ACHN (cell line): ENCODE results near the gene C17orf75.
"Not testable (repeated sequence)": the region's sequence is repeated elsewhere in the genome, so short reads cannot be mapped to it uniquely, and the experiment has no call there.

ENCODE experiments used
- DNase-seq: peaks from one replicate; pipeline ENCODE4 v3.0.0-alpha.2; 2015
- in situ Hi-C: cut with HindIII; loops from 2 replicates; pipeline ENCODE4 v1.10.0; 2017; ENCODE audit warnings: low sequenced_read_pairs, low pct_ligation_motif_present, low pct_unique_long_range_greater_than_20kb

The C17orf75 gene, protein sequence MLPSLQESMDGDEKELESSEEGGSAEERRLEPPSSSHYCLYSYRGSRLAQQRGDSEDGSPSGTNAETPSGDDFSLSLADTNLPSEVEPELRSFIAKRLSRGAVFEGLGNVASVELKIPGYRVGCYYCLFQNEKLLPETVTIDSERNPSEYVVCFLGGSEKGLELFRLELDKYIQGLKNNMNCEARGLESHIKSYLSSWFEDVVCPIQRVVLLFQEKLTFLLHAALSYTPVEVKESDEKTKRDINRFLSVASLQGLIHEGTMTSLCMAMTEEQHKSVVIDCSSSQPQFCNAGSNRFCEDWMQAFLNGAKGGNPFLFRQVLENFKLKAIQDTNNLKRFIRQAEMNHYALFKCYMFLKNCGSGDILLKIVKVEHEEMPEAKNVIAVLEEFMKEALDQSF

DNA sequence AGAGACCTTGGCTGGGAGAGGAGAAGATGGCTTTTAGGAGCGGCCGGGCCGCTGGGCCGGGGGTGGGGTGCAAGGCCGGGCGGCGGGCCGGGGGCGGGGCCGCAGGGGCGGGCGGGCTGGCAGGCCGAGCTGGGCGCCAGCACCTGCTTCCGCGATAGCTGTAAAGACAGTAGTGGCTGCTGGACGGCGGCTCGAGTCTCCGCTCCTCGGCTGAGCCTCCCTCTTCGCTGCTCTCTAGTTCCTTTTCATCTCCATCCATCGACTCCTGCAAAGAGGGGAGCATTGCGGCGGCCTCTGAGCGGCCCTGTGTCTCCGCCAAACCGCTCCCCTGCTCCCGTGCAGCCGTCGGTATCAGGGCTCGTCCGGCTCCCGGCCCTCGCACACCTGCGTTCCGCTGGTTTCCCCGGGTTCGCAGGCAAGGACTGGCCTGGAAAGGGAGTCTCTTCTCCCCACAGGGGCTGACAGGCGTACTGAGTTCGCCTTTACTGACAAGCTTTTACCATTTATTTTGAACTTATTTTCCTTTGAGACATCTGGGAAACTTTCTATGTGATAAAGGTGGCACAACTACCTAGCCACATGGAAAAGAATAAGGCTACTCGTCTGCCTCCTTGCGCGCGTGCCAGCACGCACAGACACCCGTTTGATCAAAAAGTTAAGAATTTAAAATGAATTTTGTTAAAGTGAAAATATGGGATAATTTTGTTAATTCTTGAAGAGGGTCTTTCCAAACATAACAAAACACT lies at the start of gene C17orf75:
TSS of gene C17orf75 (minus strand) at position 317 of the 746 bp plus-strand sequence. CDS start at position 283, 34 bp downstream.
- in situ Hi-C loops, result no loop called here
- DNase-seq, result peak; percentile 79

DNA sequence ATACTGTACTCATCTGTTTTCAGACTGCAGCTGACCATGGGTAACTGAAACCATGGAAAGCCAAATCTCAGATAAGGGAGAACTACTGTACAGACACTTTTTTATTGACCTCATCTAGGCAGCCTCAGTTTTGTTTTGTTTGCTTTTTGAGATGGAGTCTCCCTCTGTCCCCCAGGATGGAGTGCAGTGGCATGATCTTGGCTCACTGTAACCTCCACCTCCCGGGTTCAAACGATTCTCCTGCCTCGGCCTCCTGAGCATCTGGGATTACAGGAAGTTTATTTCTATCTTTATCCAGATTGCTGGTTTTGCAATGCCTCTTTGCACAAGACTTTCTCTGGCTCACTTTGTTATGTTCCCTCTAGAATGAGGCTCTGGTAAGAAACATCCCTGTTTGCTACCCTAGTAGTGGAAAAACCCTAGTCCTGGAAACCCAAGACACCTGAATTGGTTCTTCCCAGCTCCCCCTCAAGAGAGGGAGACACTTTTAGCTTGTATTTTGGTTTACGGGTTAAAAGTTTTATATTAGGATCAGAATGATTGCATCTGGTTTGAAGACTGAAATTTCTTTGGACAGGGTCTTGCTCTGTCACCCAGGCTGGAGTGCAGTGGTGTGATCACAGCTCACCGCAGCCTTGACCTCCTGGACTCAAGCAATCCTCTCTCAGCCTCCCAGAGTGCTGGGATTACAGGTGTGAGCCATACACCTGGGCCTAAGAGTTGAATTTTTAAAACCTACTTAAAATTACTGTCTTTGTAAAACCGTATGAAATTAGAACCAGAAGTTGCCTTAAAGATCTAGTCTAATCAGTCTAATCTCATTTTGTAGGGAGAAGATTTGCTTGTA lies 46.9 kb upstream of the C17orf75 start:
- in situ Hi-C loops, result no loop called here

DNA sequence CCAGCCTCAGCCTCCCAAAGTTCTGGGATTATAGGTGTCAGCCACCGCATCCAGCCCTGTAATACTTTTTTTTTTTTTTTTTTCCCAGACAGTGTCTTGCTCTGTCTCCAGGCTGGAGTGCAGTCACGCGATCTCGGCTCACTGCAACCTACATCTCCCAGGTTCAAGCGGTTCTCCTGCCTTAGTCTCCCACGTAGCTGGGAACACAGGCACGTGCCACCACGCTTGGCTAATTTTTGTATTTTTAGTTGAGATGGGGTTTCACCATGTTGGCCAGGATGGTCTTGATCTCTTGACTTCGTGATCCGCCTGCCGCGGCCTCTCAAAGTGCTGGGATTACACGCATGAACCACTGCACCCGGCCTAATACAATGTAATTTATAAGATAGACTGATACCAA lies 46.2 kb upstream of the C17orf75 start:
- DNase-seq, in situ Hi-C loops: not testable (repeated sequence)

More for the DNA sequence above, 46.9 kb upstream of the C17orf75 start:
- no peak for DNase-seq

DNA sequence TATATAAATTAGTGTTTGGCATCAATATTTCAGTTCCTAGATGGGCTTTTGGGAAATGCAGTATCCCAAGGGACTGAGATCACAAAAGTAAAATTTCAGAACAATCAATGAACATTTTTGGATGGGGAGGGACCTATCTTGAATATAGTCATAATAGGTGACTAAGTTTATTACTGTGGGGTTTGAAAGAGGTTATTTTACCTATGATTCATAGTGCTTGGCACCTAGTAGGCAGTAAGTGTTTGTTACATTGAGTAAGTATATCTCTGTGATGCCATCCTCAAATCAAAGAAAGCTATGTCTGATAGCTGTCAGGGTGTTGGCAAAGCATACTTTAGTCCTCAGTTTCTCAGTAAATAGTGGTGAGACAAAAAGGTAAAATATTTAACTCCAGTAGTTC lies 44.9 kb upstream of the C17orf75 start:
- no peak for DNase-seq
- in situ Hi-C loops, result no loop called here

DNA sequence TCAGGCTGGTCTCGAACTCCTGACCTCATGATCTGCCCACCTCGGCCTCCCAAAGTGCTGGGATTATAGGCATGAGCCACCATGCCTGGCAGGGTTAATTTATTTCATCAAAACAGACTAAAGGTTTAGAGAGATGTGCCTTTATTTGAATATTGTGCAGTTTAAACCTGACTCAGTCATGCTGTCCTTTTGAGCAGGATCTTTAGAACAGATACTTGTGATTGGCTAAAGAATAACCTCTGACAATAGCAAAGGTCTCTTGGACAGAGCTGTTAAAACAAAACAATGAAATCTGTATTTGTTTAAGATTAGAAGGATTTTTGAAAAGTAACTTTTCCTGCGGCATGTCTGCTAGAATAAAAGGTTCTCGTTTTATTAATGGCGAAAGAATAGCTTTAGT lies 44.0 kb upstream of the C17orf75 start:
- no peak for DNase-seq
- in situ Hi-C loops, result no loop called here

DNA sequence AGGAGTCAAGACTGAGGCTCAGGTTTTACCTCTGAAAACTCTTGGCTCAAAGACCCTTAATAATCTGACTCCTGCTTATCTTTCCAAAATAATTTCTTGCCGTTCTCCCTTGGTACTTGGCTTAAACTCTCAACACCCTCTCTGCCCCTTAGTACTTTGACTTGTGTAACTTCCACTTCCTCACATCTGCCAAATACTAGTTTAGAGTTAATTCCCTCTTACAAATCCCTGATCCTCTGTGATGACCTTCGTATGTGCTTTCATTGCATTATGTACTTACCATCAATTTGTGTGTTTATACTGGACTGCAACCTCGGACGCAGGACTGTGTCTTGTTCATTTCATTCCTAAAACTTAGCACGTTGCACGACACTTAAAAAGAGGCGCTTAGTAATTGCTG lies 43.1 kb upstream of the C17orf75 start:
- in situ Hi-C loops, result no loop called here
- DNase-seq, result no peak

DNA sequence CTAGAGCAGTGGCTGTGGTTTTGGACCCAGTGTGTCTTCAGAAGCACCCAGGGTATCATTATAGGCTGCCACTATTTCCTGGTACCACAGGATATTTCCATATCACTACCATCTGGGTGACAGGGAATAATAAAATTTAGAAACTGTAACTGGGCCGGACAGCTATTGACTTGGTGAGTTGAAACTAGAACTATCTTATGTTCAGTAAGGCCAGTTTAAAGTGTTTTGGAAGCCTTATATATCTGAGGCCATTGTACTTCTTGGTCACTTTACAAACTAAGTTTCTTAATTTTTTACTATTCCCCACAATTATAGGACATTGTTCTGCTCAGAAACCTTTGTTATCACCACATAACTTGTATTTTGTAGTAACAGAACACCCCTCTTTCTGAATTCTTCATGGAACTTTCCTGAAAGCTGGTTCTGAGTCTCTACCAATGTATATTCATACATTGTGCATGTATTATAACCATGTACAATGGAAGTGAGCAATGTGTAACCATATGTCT lies 42.0 kb upstream of the C17orf75 start:
- no peak for DNase-seq
- in situ Hi-C loops, result no loop called here

DNA sequence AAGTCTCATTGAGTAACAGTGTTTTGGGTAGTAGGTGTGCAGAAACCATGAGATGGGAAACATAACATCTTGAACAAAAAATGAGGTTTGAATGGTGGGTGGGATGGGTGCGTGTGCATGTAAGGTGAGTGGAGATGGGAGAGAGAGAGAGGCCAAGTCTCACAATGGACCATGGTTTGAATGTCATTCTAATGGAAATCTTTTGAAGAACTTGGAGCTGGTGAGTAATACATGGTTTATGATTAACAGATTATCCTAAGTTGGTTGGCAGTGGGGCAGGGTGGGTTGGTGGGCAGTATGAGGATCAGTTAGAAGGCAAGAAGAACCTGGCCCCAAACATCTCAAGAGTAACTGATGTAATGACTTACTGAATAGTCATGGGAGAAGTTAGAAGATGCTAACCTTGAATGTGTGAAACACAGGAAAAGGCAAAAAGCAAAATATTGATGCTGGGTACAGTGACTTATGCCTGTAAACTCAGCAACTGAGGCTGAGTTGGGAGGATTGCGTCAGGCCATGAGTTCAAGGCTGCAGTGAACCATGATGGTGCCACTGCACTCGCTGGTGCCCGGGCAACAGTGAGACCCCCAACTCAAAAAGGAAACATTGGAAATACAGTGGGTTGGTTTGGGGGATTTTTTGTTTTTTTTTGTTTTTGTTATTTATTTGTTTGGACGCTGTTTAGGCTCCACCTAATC lies 40.7 kb upstream of the C17orf75 start:
- in situ Hi-C loops, result no loop called here
- peak; percentile 37 for DNase-seq

DNA sequence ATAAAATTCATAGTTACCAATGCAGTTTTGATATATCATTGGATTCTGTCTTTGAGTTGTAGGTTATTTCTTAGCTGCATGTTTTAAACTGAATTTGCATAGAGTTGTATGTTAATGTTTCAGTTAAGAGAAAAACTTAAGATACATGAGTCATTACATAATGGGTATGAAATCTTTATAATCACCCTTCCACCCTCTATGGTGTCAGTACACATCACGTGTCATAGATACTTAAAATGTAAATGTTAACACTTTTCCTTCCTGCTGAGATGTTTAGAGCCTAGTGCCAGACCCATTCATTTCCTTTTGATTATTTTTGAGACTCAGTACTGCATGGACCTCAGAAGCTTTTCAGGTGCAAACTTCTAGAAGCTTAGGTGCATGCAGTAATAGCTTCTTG lies 28.5 kb upstream of the C17orf75 start:
- in situ Hi-C loops, result no loop called here
- no peak for DNase-seq

DNA sequence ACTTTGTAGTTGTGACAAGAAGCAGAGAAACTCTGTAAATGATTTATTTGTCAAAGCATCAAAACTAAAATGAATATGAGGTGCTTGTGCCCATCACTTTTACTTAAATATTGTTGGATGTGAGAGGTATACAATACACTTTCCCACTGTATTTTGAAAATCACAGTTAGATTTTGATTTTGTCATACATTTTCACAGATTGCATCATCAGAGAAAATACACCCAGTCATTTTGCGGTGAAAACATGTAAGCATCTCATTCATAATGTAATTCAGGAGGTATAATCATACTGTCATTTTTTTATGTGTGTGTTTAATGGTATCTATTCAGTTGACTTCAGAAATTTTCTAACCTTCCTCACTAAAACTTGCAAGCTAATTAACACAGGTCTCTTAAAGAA lies 19.3 kb upstream of the C17orf75 start:
- no peak for DNase-seq
- in situ Hi-C loops, result no loop called here

DNA sequence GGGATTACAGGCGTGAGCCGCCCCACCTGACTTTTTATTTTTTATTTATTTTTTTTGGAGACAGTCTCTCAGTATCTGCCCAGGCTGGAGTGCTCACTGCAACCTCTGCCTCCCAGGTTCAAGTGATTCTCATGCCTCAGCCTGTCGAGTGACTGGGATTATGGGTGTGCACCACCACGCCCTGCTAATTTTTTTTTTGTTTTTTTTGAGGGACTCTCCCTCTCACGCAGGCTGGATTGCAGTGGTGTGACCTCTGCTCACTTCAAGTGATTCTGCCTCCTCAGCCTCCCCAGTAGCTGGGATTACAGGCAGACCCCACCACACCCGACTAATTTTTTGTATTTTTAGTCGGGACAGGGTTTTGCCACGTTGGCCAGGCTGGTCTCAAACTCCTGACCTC lies 15.6 kb upstream of the C17orf75 start:
- no peak for DNase-seq
- in situ Hi-C loops, result no loop called here

DNA sequence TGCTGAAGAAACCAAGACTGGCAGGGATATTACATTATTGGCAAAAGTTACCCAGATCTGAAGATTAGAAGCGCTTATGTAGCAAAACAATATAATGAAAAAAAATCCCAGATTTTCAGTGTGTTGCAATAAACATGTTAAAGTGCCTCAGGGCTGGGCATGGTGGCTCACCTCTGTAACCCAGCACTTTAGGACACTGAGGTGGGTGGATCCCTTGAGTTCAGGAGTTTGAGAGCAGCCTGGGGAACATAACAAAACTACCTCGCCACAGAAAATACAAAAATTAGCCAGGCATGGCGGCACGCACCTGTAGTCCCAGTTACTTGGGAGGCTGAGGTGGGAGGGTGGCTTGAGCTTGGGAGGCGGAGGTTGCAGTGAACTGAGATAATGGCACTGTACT lies 14.8 kb upstream of the C17orf75 start:
- in situ Hi-C loops, result no loop called here
- no peak for DNase-seq

DNA sequence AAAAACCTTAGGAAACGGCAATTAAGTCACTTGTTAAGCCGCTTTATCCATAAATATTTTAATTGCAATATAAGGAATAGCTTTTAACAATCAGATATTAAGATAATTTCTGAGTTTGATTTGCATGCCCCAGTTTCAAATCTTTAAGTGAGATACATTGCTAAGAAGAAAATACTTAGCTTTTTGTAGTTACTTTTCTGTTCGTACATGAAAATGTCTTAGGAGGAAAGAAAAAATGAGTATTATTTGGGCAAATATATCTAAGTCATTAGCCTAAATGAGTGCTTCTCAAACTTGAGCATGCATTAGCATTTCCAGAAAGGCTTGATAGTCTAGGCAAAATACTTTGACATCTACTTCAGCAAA lies 14.4 kb upstream of the C17orf75 start:
- in situ Hi-C loops, result no loop called here
- no peak for DNase-seq

DNA sequence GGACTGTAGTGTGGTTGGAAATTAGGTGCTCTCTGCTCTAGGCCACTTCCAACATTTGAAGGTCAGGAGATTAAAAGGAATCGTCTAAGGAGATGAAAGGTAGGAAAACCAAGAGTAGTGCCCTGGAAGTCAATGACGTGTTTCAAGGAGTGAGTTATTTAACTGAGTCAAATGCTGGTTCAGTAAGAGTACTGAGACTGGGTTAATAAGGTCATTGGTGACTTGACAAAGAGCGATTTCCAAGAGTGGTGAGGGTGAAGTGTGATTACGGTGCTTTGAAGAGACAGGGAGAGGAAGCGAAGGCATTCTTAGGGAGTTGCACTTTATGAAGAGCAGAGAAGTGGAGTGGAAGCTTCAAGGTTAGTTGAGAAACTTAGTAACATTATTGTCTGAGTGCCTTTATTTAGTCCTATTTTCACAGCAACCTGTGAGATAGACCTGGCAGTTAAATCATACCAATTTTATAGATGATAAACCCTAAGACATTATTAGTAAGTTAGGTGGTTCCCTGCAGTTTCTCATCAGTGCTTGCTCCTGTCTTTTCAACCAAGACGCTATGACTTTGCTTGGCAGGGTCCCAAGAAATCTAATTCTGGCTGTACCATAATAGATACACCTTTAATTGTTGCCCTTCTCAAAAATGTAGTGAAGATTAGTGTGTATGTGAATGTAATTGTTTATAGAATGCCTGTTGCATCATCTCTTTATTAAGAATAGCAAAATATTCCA lies 13.8 kb upstream of the C17orf75 start:
- DNase-seq, result no peak
- in situ Hi-C loops, result no loop called here

DNA sequence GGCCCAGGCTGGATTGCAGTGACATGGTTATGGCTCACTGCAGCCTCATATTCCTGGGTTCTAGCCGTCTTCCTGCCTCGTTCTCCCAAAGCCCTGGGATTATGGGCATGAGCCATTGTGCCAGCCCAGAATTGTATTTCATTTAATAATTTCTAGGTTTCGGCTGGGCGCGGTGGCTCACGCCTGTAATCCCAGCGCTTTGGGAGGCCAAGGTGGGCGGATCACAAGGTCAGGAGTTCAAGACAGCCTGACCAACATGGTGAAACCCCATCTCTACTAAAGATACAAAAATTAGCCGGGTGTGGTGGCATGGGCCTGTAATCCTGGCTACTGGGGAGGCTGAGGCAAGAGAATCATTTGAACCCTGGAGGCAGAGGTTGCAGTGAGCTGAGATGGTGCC lies 10.8 kb upstream of the C17orf75 start:
- in situ Hi-C loops, DNase-seq: not testable (repeated sequence)

DNA sequence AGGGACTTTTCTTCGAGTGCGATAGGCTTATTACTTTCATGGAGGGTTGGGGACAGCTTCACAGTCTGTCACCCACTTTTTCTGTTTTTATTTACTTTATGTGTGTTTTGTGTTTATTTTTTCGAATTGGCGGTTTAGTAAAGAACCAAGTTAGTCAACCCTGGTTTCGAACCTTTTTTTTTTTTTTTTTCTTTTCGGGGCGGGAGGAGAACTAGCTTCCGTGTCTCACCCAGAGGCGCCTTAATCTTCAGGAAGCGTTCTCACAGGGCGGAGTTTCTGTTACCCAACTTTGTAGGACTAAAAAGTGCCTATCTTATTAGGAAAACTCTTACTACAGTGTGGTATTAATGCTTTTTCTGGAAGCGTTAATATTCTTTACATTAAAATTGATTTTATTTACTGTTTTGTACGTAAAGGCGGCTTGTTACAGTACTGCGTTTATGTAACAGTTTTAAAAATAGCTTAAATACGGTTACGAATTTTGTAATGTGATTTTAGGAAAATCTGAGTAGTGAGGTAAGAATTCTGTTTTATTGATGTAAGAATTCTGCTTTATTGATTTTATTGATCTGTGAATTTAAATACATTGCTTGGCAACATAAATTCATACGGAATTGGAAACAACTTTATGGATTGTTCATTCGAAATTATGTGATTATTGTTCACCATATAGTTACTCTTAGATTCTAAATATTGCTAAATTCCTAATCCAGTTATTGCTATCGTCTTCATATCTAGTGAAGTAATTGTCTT lies 8.9 kb upstream of the C17orf75 start:
- peak; percentile 75 for DNase-seq
- in situ Hi-C loops, result no loop called here
